Activated CD4-positive, alpha-beta memory T cell treated with anti-CD3 and anti-CD28 coated beads, Interleukin-2, amount 10 ng/mL, durations not matched to agents 7 days and 5 days (primary cell): ENCODE measurements around the gene PPP1R12A. TPM values are rescaled to one million over a fixed set of nuclear protein-coding genes. Genes with fewer than 3 reads are reported as not detected.
"Not testable (repeated sequence)": the region's sequence is repeated elsewhere in the genome, so short reads cannot be mapped to it uniquely, and the experiment has no call there.

ENCODE experiments used
- CTCF ChIA-PET: fragments of 350-600 bp; sonication (Branson Sonifier 250); formaldehyde crosslinking; loops from one replicate; lab custom pipeline; 2021; ENCODE audit warnings: antibody characterized with exemption, inconsistent platforms; lab: Charles Lee
- POLR2A ChIA-PET: fragments of 350-600 bp; sonication (Branson Sonifier 250); formaldehyde crosslinking; loops from one replicate; lab custom pipeline; 2021; ENCODE audit warnings: antibody characterized with exemption; lab: Charles Lee
- DNase-seq: peaks from one replicate; pipeline ENCODE4 v3.0.0-alpha.2; 2020
- H3K27ac Mint-ChIP-seq: one replicate; pipeline ENCODE4 v1.8.0; 2021; ENCODE audit warnings: mild to moderate bottlenecking, mixed read lengths
- H3K27me3 Mint-ChIP-seq: one replicate; pipeline ENCODE4 v1.8.0; 2021; ENCODE audit warnings: mixed read lengths
- H3K36me3 Mint-ChIP-seq: one replicate; pipeline ENCODE4 v1.8.0; 2021; ENCODE audit warnings: low read depth, mixed read lengths
- H3K4me1 Mint-ChIP-seq: one replicate; pipeline ENCODE4 v1.8.0; 2021; ENCODE audit warnings: mixed read lengths
- H3K4me3 Mint-ChIP-seq: one replicate; pipeline ENCODE4 v1.8.0; 2021; ENCODE audit warnings: mild to moderate bottlenecking, mixed read lengths
- H3K9me3 Mint-ChIP-seq: one replicate; pipeline ENCODE4 v1.8.0; 2021; ENCODE audit warnings: mixed read lengths
- total RNA-seq, 2 experiments: library from RNA; stranded (reverse); gene quantifications; one replicate each; pipeline ENCODE4 v1.2.3, GENCODE V29; 2021

The PPP1R12A gene
- total RNA-seq, 2 experiments from 2014 or later: 114 to 115 TPM

- Mint-ChIP-seq H3K4me3 (no peak overlapping the region), H3K36me3 (peaks cover 37% of the 10 kb centered on the region), H3K27me3 (no peaks in the 10 kb centered on the region), H3K4me1 (peaks cover 4% of the 10 kb centered on the region), H3K9me3 (no peaks in the 10 kb centered on the region), H3K27ac (no peak overlapping the region)
- no peak for DNase-seq
- POLR2A ChIA-PET: no interaction called here
- CTCF ChIA-PET: interaction anchor here (0.7 kb wide), 1 partner anchor 235 kb away, joined by 4 read pairs; no protein-coding TSS in a partner anchor
Measured at GRCh38 chr12:79826267-79827128, 108.4 kb downstream of the PPP1R12A start.

- ChIA-PET CTCF (no interaction called here), POLR2A (no interaction called here)
- Mint-ChIP-seq H3K4me1 (no peaks in the 10 kb centered on the region), H3K27ac (no peak overlapping the region), H3K4me3 (no peak overlapping the region), H3K9me3 (no peaks in the 10 kb centered on the region), H3K27me3 (no peaks in the 10 kb centered on the region), H3K36me3 (peaks cover 40% of the 10 kb centered on the region)
- no peak for DNase-seq
Measured at GRCh38 chr12:79822475-79822874, 112.4 kb downstream of the PPP1R12A start.

- Mint-ChIP-seq H3K27ac (no peak overlapping the region), H3K4me3 (no peak overlapping the region), H3K27me3 (no peaks in the 10 kb centered on the region), H3K36me3 (peaks cover 48% of the 10 kb centered on the region), H3K9me3 (no peaks in the 10 kb centered on the region), H3K4me1 (peaks cover 3% of the 10 kb centered on the region)
- DNase-seq: no peak
- ChIA-PET CTCF (no interaction called here), POLR2A (no interaction called here)
Measured at GRCh38 chr12:79818856-79819255, 116.0 kb downstream of the PPP1R12A start.

GRCh38 chr12:79784366-79785065 is 150.4 kb downstream of the PPP1R12A start:
- H3K27ac Mint-ChIP-seq, H3K27me3 Mint-ChIP-seq, H3K9me3 Mint-ChIP-seq, DNase-seq, H3K4me3 Mint-ChIP-seq, H3K4me1 Mint-ChIP-seq, CTCF ChIA-PET: not testable (repeated sequence)
- peaks cover 59% of the 10 kb centered on the region for H3K36me3 Mint-ChIP-seq
- POLR2A ChIA-PET: interaction anchor here (0.8 kb wide), 1 partner anchor 149 kb away, joined by 4 read pairs; no protein-coding TSS in a partner anchor

- Mint-ChIP-seq H3K27ac (no peak overlapping the region), H3K4me1 (peaks cover 3% of the 10 kb centered on the region), H3K36me3 (peaks cover 44% of the 10 kb centered on the region), H3K9me3 (no peaks in the 10 kb centered on the region), H3K27me3 (no peaks in the 10 kb centered on the region), H3K4me3 (no peak overlapping the region)
- ChIA-PET CTCF (no interaction called here), POLR2A (no interaction called here)
- DNase-seq: no peak
Measured at GRCh38 chr12:79782172-79782900, 152.6 kb downstream of the PPP1R12A start.

- H3K4me3 Mint-ChIP-seq: no peak overlapping the region
- H3K4me1 Mint-ChIP-seq: peaks cover 3% of the 10 kb centered on the region
- H3K27me3 Mint-ChIP-seq: no peaks in the 10 kb centered on the region
- DNase-seq: no peak
- ChIA-PET POLR2A (no interaction called here), CTCF (interaction anchor here (1.5 kb wide), 1 partner anchor 10 kb away, joined by 3 read pairs; no protein-coding TSS in a partner anchor)
- H3K36me3 Mint-ChIP-seq: peaks cover 38% of the 10 kb centered on the region
- H3K27ac Mint-ChIP-seq: no peak overlapping the region
- no peaks in the 10 kb centered on the region for H3K9me3 Mint-ChIP-seq
Measured at GRCh38 chr12:79778802-79779448, 156.0 kb downstream of the PPP1R12A start.

GRCh38 chr12:79776111-79776510 is 158.8 kb downstream of the PPP1R12A start:
- H3K4me3 Mint-ChIP-seq: no peak overlapping the region
- ChIA-PET POLR2A (no interaction called here), CTCF (no interaction called here)
- H3K9me3 Mint-ChIP-seq: no peaks in the 10 kb centered on the region
- H3K4me1 Mint-ChIP-seq: no peaks in the 10 kb centered on the region
- no peak for DNase-seq
- H3K27me3 Mint-ChIP-seq: no peaks in the 10 kb centered on the region
- H3K36me3 Mint-ChIP-seq: peaks cover 23% of the 10 kb centered on the region
- no peak overlapping the region for H3K27ac Mint-ChIP-seq

GRCh38 chr12:79775355-79776027 is 159.4 kb downstream of the PPP1R12A start:
- H3K27ac Mint-ChIP-seq: no peak overlapping the region

GRCh38 chr12:79773896-79774295 is 161.0 kb downstream of the PPP1R12A start:
- H3K4me1 Mint-ChIP-seq: no peaks in the 10 kb centered on the region
- no peaks in the 10 kb centered on the region for H3K27me3 Mint-ChIP-seq

More at GRCh38 chr12:79775355-79776027, 159.4 kb downstream of the PPP1R12A start:
- Mint-ChIP-seq H3K4me1 (no peaks in the 10 kb centered on the region), H3K9me3 (no peaks in the 10 kb centered on the region), H3K4me3 (no peak overlapping the region), H3K27me3 (no peaks in the 10 kb centered on the region), H3K36me3 (peaks cover 23% of the 10 kb centered on the region)
- POLR2A ChIA-PET: no interaction called here
- CTCF ChIA-PET: no interaction called here
- DNase-seq: no peak

GRCh38 chr12:79769860-79770485 is 164.9 kb downstream of the PPP1R12A start:
- H3K27ac Mint-ChIP-seq: no peak overlapping the region
- no peaks in the 10 kb centered on the region for H3K9me3 Mint-ChIP-seq
- H3K27me3 Mint-ChIP-seq: peaks cover 2% of the 10 kb centered on the region
- H3K36me3 Mint-ChIP-seq: peaks cover 7% of the 10 kb centered on the region
- H3K4me3 Mint-ChIP-seq: no peak overlapping the region
- ChIA-PET CTCF (interaction anchor here (1.1 kb wide), 1 partner anchor 9 kb away, joined by 3 read pairs; no protein-coding TSS in a partner anchor), POLR2A (no interaction called here)
- DNase-seq: no peak
- H3K4me1 Mint-ChIP-seq: no peaks in the 10 kb centered on the region

More at GRCh38 chr12:79773896-79774295, 161.0 kb downstream of the PPP1R12A start:
- Mint-ChIP-seq H3K9me3 (no peaks in the 10 kb centered on the region), H3K4me3 (no peak overlapping the region), H3K36me3 (peaks cover 15% of the 10 kb centered on the region), H3K27ac (no peak overlapping the region)
- ChIA-PET CTCF (no interaction called here), POLR2A (no interaction called here)
- DNase-seq: no peak

- Mint-ChIP-seq H3K9me3 (no peaks in the 10 kb centered on the region), H3K4me3 (no peak overlapping the region), H3K4me1 (no peaks in the 10 kb centered on the region), H3K27ac (no peak overlapping the region), H3K36me3 (peaks cover 6% of the 10 kb centered on the region), H3K27me3 (peaks cover 2% of the 10 kb centered on the region)
- DNase-seq: no peak
- ChIA-PET CTCF (interaction anchor here (1.1 kb wide), 1 partner anchor 10 kb away, joined by 3 read pairs; no protein-coding TSS in a partner anchor), POLR2A (no interaction called here)
Measured at GRCh38 chr12:79769189-79769859, 165.6 kb downstream of the PPP1R12A start.
